Measurements from ENCODE around the gene ASB1. TPM values are rescaled to one million over a fixed set of nuclear protein-coding genes. Genes with fewer than 3 reads are reported as not detected.

The ASB1 gene
- total RNA-seq, 1 donor from 2014 or later: 8.5 TPM

- TF ChIP-seq CTCF (IDR thresholded peaks at IDR 0.05; ENCODE audit: unreplicated experiment): no peak
- no peak overlapping the region for H3K27ac Mint-ChIP-seq (ENCODE audit: unreplicated experiment)
- H3K4me1 Mint-ChIP-seq (ENCODE audit: unreplicated experiment): no peaks in the 10 kb centered on the region
- H3K36me3 Mint-ChIP-seq (ENCODE audit: low read depth, unreplicated experiment): no peaks in the 10 kb centered on the region
- peaks cover 2% of the 10 kb centered on the region for H3K27me3 Mint-ChIP-seq (ENCODE audit: unreplicated experiment)
- H3K4me3 Mint-ChIP-seq (ENCODE audit: unreplicated experiment): peak overlapping the region; percentile 37
- DNase-seq (ENCODE audit: low spot score): no peak
- H3K9me3 Mint-ChIP-seq (ENCODE audit: unreplicated experiment): no peaks in the 10 kb centered on the region
Observed at GRCh38 chr2:238407566-238407965, 19.2 kb upstream of the ASB1 start.

GRCh38 chr2:238408615-238409340 lies 17.9 kb upstream of the ASB1 start:
- H3K4me1 Mint-ChIP-seq (ENCODE audit: unreplicated experiment): no peaks in the 10 kb centered on the region

GRCh38 chr2:238409341-238410199 lies 17.2 kb upstream of the ASB1 start:
- H3K4me1 Mint-ChIP-seq (ENCODE audit: unreplicated experiment): no peaks in the 10 kb centered on the region
- H3K36me3 Mint-ChIP-seq (ENCODE audit: low read depth, unreplicated experiment): no peaks in the 10 kb centered on the region
- H3K27me3 Mint-ChIP-seq (ENCODE audit: unreplicated experiment): no peaks in the 10 kb centered on the region
- no peak overlapping the region for H3K4me3 Mint-ChIP-seq (ENCODE audit: unreplicated experiment)
- TF ChIP-seq CTCF (IDR thresholded peaks at IDR 0.05; ENCODE audit: unreplicated experiment): no peak
- H3K27ac Mint-ChIP-seq (ENCODE audit: unreplicated experiment): no peak overlapping the region
- no peaks in the 10 kb centered on the region for H3K9me3 Mint-ChIP-seq (ENCODE audit: unreplicated experiment)
- DNase-seq (ENCODE audit: low spot score): no peak

More at GRCh38 chr2:238408615-238409340, 17.9 kb upstream of the ASB1 start:
- TF ChIP-seq CTCF (IDR thresholded peaks at IDR 0.05; ENCODE audit: unreplicated experiment): no peak
- no peak overlapping the region for H3K27ac Mint-ChIP-seq (ENCODE audit: unreplicated experiment)
- peaks cover 2% of the 10 kb centered on the region for H3K27me3 Mint-ChIP-seq (ENCODE audit: unreplicated experiment)
- H3K4me3 Mint-ChIP-seq (ENCODE audit: unreplicated experiment): no peak overlapping the region
- no peaks in the 10 kb centered on the region for H3K9me3 Mint-ChIP-seq (ENCODE audit: unreplicated experiment)
- H3K36me3 Mint-ChIP-seq (ENCODE audit: low read depth, unreplicated experiment): no peaks in the 10 kb centered on the region
- no peak for DNase-seq (ENCODE audit: low spot score)

GRCh38 chr2:238412067-238412767 lies 14.5 kb upstream of the ASB1 start:
- H3K27ac Mint-ChIP-seq (ENCODE audit: unreplicated experiment): no peak overlapping the region

More at GRCh38 chr2:238412067-238412767, 14.5 kb upstream of the ASB1 start:
- TF ChIP-seq CTCF (IDR thresholded peaks at IDR 0.05; ENCODE audit: unreplicated experiment): no peak
- no peaks in the 10 kb centered on the region for H3K4me1 Mint-ChIP-seq (ENCODE audit: unreplicated experiment)
- peaks cover 3% of the 10 kb centered on the region for H3K27me3 Mint-ChIP-seq (ENCODE audit: unreplicated experiment)
- H3K9me3 Mint-ChIP-seq (ENCODE audit: unreplicated experiment): peaks cover 8% of the 10 kb centered on the region
- H3K4me3 Mint-ChIP-seq (ENCODE audit: unreplicated experiment): no peak overlapping the region
- no peak for DNase-seq (ENCODE audit: low spot score)
- H3K36me3 Mint-ChIP-seq (ENCODE audit: low read depth, unreplicated experiment): peaks cover 11% of the 10 kb centered on the region
